Endothelial cell of umbilical vein (primary cell): ENCODE data around the gene USP37. TPM values are rescaled to one million over a fixed set of nuclear protein-coding genes. Genes with fewer than 3 reads are reported as not detected.

Experiments
- BruUV-seq: library from RNA; stranded (reverse); fragments of 400-500 nt; replicated peaks from 2 replicates; lab custom pipeline; 2021; lab: Mats Ljungman, UMichigan
- CTCF ChIA-PET: fragments of 300-600, 350-600 bp; sonication (Branson Sonifier 250); formaldehyde crosslinking; loops from one replicate; lab custom pipeline; 2021; ENCODE audit warnings: antibody characterized with exemption, inconsistent platforms; lab: Charles Lee
- POLR2A ChIA-PET: fragments of 300-600, 350-600 bp; sonication (Branson Sonifier 250); formaldehyde crosslinking; loops from one replicate; lab custom pipeline; 2021; ENCODE audit warnings: antibody characterized with exemption, inconsistent platforms; lab: Charles Lee
- DNase-seq: peaks from one replicate; pipeline ENCODE4 v3.0.0-alpha.2; 2011; ENCODE audit warnings: low read depth, low spot score
- FAIRE-seq: peaks from 2 replicates; lab custom pipeline; 2011; peaks lifted over from hg19 to GRCh38; lab: Jason Lieb, UNC
- H2AFZ ChIP-seq: 2 replicates; pipeline ENCODE4 v1.6.0; 2012; ENCODE audit warnings: low read depth, low read length, control low read depth, inconsistent platforms
- H3K27ac ChIP-seq: 2 replicates; pipeline ENCODE4 v1.5.1; 2011; ENCODE audit warnings: low read depth, mild to moderate bottlenecking, control low read depth, low read length, moderate library complexity; ENCODE audit not compliant: insufficient read depth
- H3K27me3 ChIP-seq, 2 experiments: 2 replicates each; pipeline versions ENCODE4 v1.6.0 to v1.6.1; 2011; ENCODE audit warnings: low read length in 2 of 2, mixed read lengths in 1 of 2; ENCODE audit not compliant: control insufficient read depth in 2 of 2, insufficient read depth in 2 of 2
- H3K36me3 ChIP-seq, 2 experiments: 2 replicates in 1 of 2; 3 replicates in 1 of 2; pipeline ENCODE4 v1.5.1; 2011; ENCODE audit warnings: low read length in 2 of 2, mild to moderate bottlenecking in 1 of 2, moderate library complexity in 1 of 2; ENCODE audit not compliant: control insufficient read depth in 2 of 2, insufficient read depth in 2 of 2; ENCODE audit errors: extremely low read depth in 1 of 2
- H3K4me1 ChIP-seq: 3 replicates; pipeline ENCODE4 v1.5.1; 2011; ENCODE audit warnings: mild to moderate bottlenecking, low read length; ENCODE audit not compliant: control insufficient read depth, insufficient read depth; ENCODE audit errors: extremely low read depth
- H3K4me2 ChIP-seq: 2 replicates; pipeline ENCODE4 v1.6.1; 2011; ENCODE audit warnings: low read length, control low read depth, mixed read lengths; ENCODE audit not compliant: insufficient read depth
- H3K4me3 ChIP-seq, 3 experiments: fragments of 200-600 bp in 1 of 3; sonication (generic), shearing (Covaris generic) in 1 of 3; replicated peaks in 1 of 3; 2 replicates each; pipeline ENCODE4 v1.5.1; 2011 to 2016; ENCODE audit warnings: control low read depth in 3 of 3, low read length in 3 of 3, mild to moderate bottlenecking in 2 of 3, inconsistent platforms in 1 of 3, low read depth in 1 of 3, moderate library complexity in 1 of 3; ENCODE audit not compliant: insufficient read depth in 1 of 3
- H3K79me2 ChIP-seq: 2 replicates; pipeline ENCODE4 v1.6.0; 2012; ENCODE audit warnings: low read length, inconsistent platforms; ENCODE audit not compliant: control insufficient read depth, insufficient read depth
- H3K9ac ChIP-seq: replicated peaks from 2 replicates; pipeline ENCODE3; 2011; ENCODE audit warnings: low read length, control low read depth; ENCODE audit not compliant: insufficient read depth; ENCODE audit errors: extremely low read depth
- H3K9me1 ChIP-seq: replicated peaks from 3 replicates; pipeline ENCODE4 v1.6.0; 2011; ENCODE audit warnings: mild to moderate bottlenecking, low read length; ENCODE audit not compliant: control insufficient read depth, insufficient read depth; ENCODE audit errors: extremely low read depth
- H3K9me3 ChIP-seq: replicated peaks from 2 replicates; pipeline ENCODE4 v1.5.1; 2012; ENCODE audit warnings: low read length, inconsistent platforms; ENCODE audit not compliant: control insufficient read depth, insufficient read depth
- H4K20me1 ChIP-seq: replicated peaks from 2 replicates; pipeline ENCODE3; 2011; ENCODE audit warnings: mild to moderate bottlenecking, low read length; ENCODE audit not compliant: control insufficient read depth, insufficient read depth; ENCODE audit errors: extremely low read depth
- EZH2 ChIP-seq: IDR thresholded peaks from 2 replicates; pipeline ENCODE4 v1.6.1; 2012; ENCODE audit warnings: borderline replicate concordance, low read depth, mild to moderate bottlenecking, moderate library complexity, low read length, inconsistent platforms; ENCODE audit not compliant: severe bottlenecking
- FOS ChIP-seq: IDR thresholded peaks from 2 replicates; pipeline ENCODE4 v1.6.1; 2011; ENCODE audit warnings: mild to moderate bottlenecking, low read length, moderate library complexity, borderline replicate concordance; ENCODE audit not compliant: insufficient read depth
- GATA2 ChIP-seq: IDR thresholded peaks from 2 replicates; pipeline ENCODE4 v1.7.0; 2011; ENCODE audit warnings: low read depth, mild to moderate bottlenecking, moderate library complexity, mixed read lengths, low read length; ENCODE audit not compliant: insufficient read length, insufficient read depth
- JUN ChIP-seq: IDR thresholded peaks from 2 replicates; pipeline ENCODE4 v1.6.1; 2011; ENCODE audit warnings: borderline replicate concordance, low read depth; ENCODE audit not compliant: insufficient read length, insufficient read depth
- MYC ChIP-seq: IDR thresholded peaks from one replicate; pipeline ENCODE4 v1.6.1; 2011; ENCODE audit warnings: mild to moderate bottlenecking, low read depth, low read length
- POLR2A ChIP-seq: IDR thresholded peaks from 2 replicates; pipeline ENCODE4 v1.6.1; 2012; ENCODE audit warnings: low read depth, mild to moderate bottlenecking, control low read depth, low read length
- POLR2AphosphoS5 ChIP-seq: IDR thresholded peaks from 2 replicates; pipeline ENCODE4 v1.6.1; 2012; ENCODE audit warnings: low read depth, mild to moderate bottlenecking, control low read depth, low read length, moderate library complexity; ENCODE audit not compliant: insufficient read depth
- dilution Hi-C: fragments of 300-500 bp; cut with MboI; formaldehyde crosslinking; loops from one replicate; pipeline ENCODE4 v1.15.0; 2019; ENCODE audit warnings: low sequenced_read_pairs; ENCODE audit not compliant: extremely low pct_ligation_motif_present
- intact Hi-C: fragments of 100-400 bp; cut with micrococcal nuclease; formaldehyde crosslinking; loops from one replicate; pipeline ENCODE4 v1.10.0; 2022
- polyA plus RNA-seq, 4 experiments: library from polyadenylated mRNA; depleted of rRNA in 3 of 4; stranded (reverse) in 3 of 4; unstranded in 1 of 4; fragments of >200 nt; gene quantifications; 2 replicates each; pipeline versions ENCODE4 v1.2.1 to v1.2.3, GENCODE V29; 2011 to 2012; ENCODE audit warnings: missing spikeins in 1 of 4
- total RNA-seq: library from RNA; stranded (reverse); gene quantifications from 2 replicates; pipeline ENCODE4 v1.2.3, GENCODE V29; 2021
- TF ChIP-seq, protein P1 (sequence below), 2 donors: IDR thresholded peaks; 1 replicate in 1 of 2; 2 replicates in 1 of 2; pipeline ENCODE4 v1.5.1; 2011; ENCODE audit warnings: low read length in 2 of 2, mild to moderate bottlenecking in 2 of 2, moderate library complexity in 2 of 2, control low read depth in 1 of 2, inconsistent platforms in 1 of 2, low read depth in 1 of 2; ENCODE audit not compliant: insufficient read depth in 1 of 2; ENCODE audit errors: extremely low read depth in 1 of 2
- TF ChIP-seq, protein P2 (sequence below): IDR thresholded peaks from 2 replicates; pipeline ENCODE4 v1.6.1; 2011; ENCODE audit not compliant: insufficient read depth, insufficient read length

The USP37 gene
- total and polyA plus RNA-seq, 2 donors (not counting 3 experiments of a cell fraction or from before 2014, with no cell fraction given), result 1.9 to 14.4 TPM

GRCh38 chr2:218516614-218517013 is 51.5 kb downstream of the USP37 start:
- BruUV-seq, result no TSS peak
- H3K4me2 ChIP-seq, result no peak overlapping the region
- DNase-seq, result no peak
- no peaks in the 10 kb centered on the region for H3K79me2 ChIP-seq
- H3K9ac ChIP-seq, result no peak overlapping the region
- H3K4me3 ChIP-seq, result no peak overlapping the region
- no peaks in the 10 kb centered on the region for H3K36me3 ChIP-seq
- H4K20me1 ChIP-seq, result no peaks in the 10 kb centered on the region
- H3K27ac ChIP-seq, result no peak overlapping the region
- no peaks in the 10 kb centered on the region for H3K4me1 ChIP-seq
- H2AFZ ChIP-seq, result no peak overlapping the region
- intact Hi-C loops, result loop anchor here (1.0 kb wide), 1 partner anchor 110 kb away; no protein-coding TSS in a partner anchor
- H3K9me3 ChIP-seq, result no peaks in the 10 kb centered on the region
- dilution Hi-C loops, result no loop called here
- ChIA-PET CTCF (interaction anchor here (0.6 to 1.7 kb wide), 10 partner anchors 11 to 91 kb away, joined by 3 to 17 read pairs (median 4); partner anchors contain the start of gene PLCD4), POLR2A (no interaction called here)
- H3K27me3 ChIP-seq, result no peaks in the 10 kb centered on the region
- TF ChIP-seq, protein P1, sequence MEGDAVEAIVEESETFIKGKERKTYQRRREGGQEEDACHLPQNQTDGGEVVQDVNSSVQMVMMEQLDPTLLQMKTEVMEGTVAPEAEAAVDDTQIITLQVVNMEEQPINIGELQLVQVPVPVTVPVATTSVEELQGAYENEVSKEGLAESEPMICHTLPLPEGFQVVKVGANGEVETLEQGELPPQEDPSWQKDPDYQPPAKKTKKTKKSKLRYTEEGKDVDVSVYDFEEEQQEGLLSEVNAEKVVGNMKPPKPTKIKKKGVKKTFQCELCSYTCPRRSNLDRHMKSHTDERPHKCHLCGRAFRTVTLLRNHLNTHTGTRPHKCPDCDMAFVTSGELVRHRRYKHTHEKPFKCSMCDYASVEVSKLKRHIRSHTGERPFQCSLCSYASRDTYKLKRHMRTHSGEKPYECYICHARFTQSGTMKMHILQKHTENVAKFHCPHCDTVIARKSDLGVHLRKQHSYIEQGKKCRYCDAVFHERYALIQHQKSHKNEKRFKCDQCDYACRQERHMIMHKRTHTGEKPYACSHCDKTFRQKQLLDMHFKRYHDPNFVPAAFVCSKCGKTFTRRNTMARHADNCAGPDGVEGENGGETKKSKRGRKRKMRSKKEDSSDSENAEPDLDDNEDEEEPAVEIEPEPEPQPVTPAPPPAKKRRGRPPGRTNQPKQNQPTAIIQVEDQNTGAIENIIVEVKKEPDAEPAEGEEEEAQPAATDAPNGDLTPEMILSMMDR (IDR thresholded peaks at IDR 0.05; ENCODE audit: extremely low read depth in 1 of 2, insufficient read depth in 1 of 2, low read depth in 1 of 2, low read length in 2 of 2), result peak; percentile 27 to 38
- TF ChIP-seq, protein P2, sequence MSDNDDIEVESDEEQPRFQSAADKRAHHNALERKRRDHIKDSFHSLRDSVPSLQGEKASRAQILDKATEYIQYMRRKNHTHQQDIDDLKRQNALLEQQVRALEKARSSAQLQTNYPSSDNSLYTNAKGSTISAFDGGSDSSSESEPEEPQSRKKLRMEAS, result no peak
- H3K9me1 ChIP-seq, result no peaks in the 10 kb centered on the region
- FAIRE-seq, result no peak

DNA sequence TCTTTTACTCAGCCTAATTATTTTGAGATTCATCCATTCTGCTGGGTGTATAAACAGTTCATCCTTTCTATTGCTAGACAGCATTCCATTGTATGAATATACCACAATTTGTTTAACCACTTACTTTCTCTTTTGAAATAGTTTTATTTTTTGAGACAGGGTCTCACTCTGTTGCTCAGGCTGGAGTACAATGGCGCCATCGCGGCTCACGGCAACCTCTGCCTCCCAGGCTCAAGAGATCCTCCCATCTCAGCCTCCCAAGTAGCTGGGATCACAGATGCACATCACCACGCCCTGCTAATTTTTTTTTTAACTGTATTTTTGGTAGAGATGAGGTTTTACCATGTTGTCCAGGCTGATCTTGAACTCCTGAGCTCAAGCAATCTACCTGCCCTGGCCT is 54.5 kb downstream of the USP37 start:
- Histone ChIP-seq H3K79me2 (no peaks in the 10 kb centered on the region), H3K27ac (no peak overlapping the region), H3K36me3 (no peaks in the 10 kb centered on the region), H3K9ac (no peak overlapping the region), H3K4me1 (no peaks in the 10 kb centered on the region), H4K20me1 (no peaks in the 10 kb centered on the region), H3K4me3 (no peak overlapping the region), H3K9me1 (no peaks in the 10 kb centered on the region), H3K4me2 (no peak overlapping the region), H3K9me3 (no peaks in the 10 kb centered on the region), H2AFZ (no peak overlapping the region), H3K27me3 (no peaks in the 10 kb centered on the region)
- intact Hi-C loops, result no loop called here
- no peak for DNase-seq
- ChIA-PET CTCF (no interaction called here), POLR2A (no interaction called here)
- dilution Hi-C loops, result no loop called here
- no TSS peak for BruUV-seq
- no peak for TF ChIP-seq MYC
- TF ChIP-seq EZH2, result no peak
- TF ChIP-seq POLR2A, result no peak
- no peak for TF ChIP-seq JUN
- TF ChIP-seq, protein P2, result no peak
- TF ChIP-seq, protein P1 (IDR thresholded peaks at IDR 0.05; ENCODE audit: extremely low read depth in 1 of 2, insufficient read depth in 1 of 2, low read depth in 1 of 2, low read length in 2 of 2), result no peak
- TF ChIP-seq GATA2, result no peak
- TF ChIP-seq POLR2AphosphoS5, result no peak
- no peak for TF ChIP-seq FOS
- FAIRE-seq, result no peak
